Stimulated activated CD8-positive, alpha-beta memory T cell treated with anti-CD3 and anti-CD28 coated beads, Interleukin-4, amount 100 ng/mL, for 48 hours (primary cell): Measurements from ENCODE around the gene ZNF775.

ENCODE experiments used
- DNase-seq: peaks from one replicate; pipeline ENCODE4 v3.0.0-alpha.2; 2020

The ZNF775 gene

GRCh38 chr7:150369748-150370501 lies 9.2 kb upstream of the ZNF775 start:
- DNase-seq, result no peak

GRCh38 chr7:150370612-150371071 lies 8.5 kb upstream of the ZNF775 start:
- no peak for DNase-seq

GRCh38 chr7:150371131-150371995 lies 7.8 kb upstream of the ZNF775 start:
- peak; percentile 17 for DNase-seq

- no peak for DNase-seq
Measured at GRCh38 chr7:150371996-150372270, 7.2 kb upstream of the ZNF775 start.

GRCh38 chr7:150372271-150373048 lies 6.7 kb upstream of the ZNF775 start:
- DNase-seq, result peak; percentile 20

GRCh38 chr7:150373049-150373801 lies 5.9 kb upstream of the ZNF775 start:
- peak; percentile 22 for DNase-seq

GRCh38 chr7:150374026-150374425 lies 5.1 kb upstream of the ZNF775 start:
- no peak for DNase-seq

- no peak for DNase-seq
Measured at GRCh38 chr7:150374472-150374871, 4.7 kb upstream of the ZNF775 start.

- DNase-seq, result peak; percentile 57
Measured at GRCh38 chr7:150375662-150376521, 3.2 kb upstream of the ZNF775 start.

GRCh38 chr7:150376560-150376959 lies 2.6 kb upstream of the ZNF775 start:
- no peak for DNase-seq

GRCh38 chr7:150377196-150377595 lies 1.9 kb upstream of the ZNF775 start:
- no peak for DNase-seq

GRCh38 chr7:150377635-150378034 lies 1.5 kb upstream of the ZNF775 start:
- DNase-seq, result no peak

GRCh38 chr7:150378115-150378852 lies 846 bp upstream of the ZNF775 start:
- DNase-seq, result peak; percentile 54

GRCh38 chr7:150379441-150380379 lies 580 bp downstream of the ZNF775 start:
- DNase-seq, result peak; percentile 47

- no peak for DNase-seq
Measured at GRCh38 chr7:150380463-150380862, 1.3 kb downstream of the ZNF775 start.

GRCh38 chr7:150381096-150381495 lies 2.0 kb downstream of the ZNF775 start:
- DNase-seq, result no peak

- no peak for DNase-seq
Measured at GRCh38 chr7:150381785-150382122, 2.6 kb downstream of the ZNF775 start.

GRCh38 chr7:150382123-150382843 lies 3.2 kb downstream of the ZNF775 start:
- no peak for DNase-seq

GRCh38 chr7:150382844-150383225 lies 3.7 kb downstream of the ZNF775 start:
- no peak for DNase-seq
